ENCODE measurements around the gene ARHGAP15. TPM values are rescaled to one million over a fixed set of nuclear protein-coding genes. Genes with fewer than 3 reads are reported as not detected.

ARHGAP15 gene
- total RNA-seq, 1 donor = 334 TPM

- Histone ChIP-seq H3K27me3 (ENCODE audit: insufficient read depth, low read length) (no peaks in the 10 kb centered on the region), H3K9me3 (ENCODE audit: low read depth, low read length) (no peaks in the 10 kb centered on the region), H3K4me3 (ENCODE audit: low read length) (no peak overlapping the region), H3K4me1 (ENCODE audit: insufficient read depth, low read length) (no peaks in the 10 kb centered on the region)
Observed at GRCh38 chr2:143451642-143452281, 322.5 kb downstream of the ARHGAP15 start.

- H3K27me3 ChIP-seq (ENCODE audit: insufficient read depth, low read length) = no peaks in the 10 kb centered on the region
- H3K4me3 ChIP-seq (ENCODE audit: low read length) = no peak overlapping the region
- no peaks in the 10 kb centered on the region for H3K4me1 ChIP-seq (ENCODE audit: insufficient read depth, low read length)
- H3K9me3 ChIP-seq (ENCODE audit: low read depth, low read length) = no peaks in the 10 kb centered on the region
Observed at GRCh38 chr2:143452817-143453451, 323.7 kb downstream of the ARHGAP15 start.

- no peaks in the 10 kb centered on the region for H3K9me3 ChIP-seq (ENCODE audit: low read depth, low read length)
- H3K27me3 ChIP-seq (ENCODE audit: insufficient read depth, low read length) = no peaks in the 10 kb centered on the region
- no peak overlapping the region for H3K4me3 ChIP-seq (ENCODE audit: low read length)
- H3K4me1 ChIP-seq (ENCODE audit: insufficient read depth, low read length) = no peaks in the 10 kb centered on the region
Observed at GRCh38 chr2:143453981-143454511, 324.8 kb downstream of the ARHGAP15 start.

- H3K9me3 ChIP-seq (ENCODE audit: low read depth, low read length) = no peaks in the 10 kb centered on the region
- H3K4me3 ChIP-seq (ENCODE audit: low read length) = no peak overlapping the region
- no peaks in the 10 kb centered on the region for H3K27me3 ChIP-seq (ENCODE audit: insufficient read depth, low read length)
- no peaks in the 10 kb centered on the region for H3K4me1 ChIP-seq (ENCODE audit: insufficient read depth, low read length)
Observed at GRCh38 chr2:143455317-143455716, 326.1 kb downstream of the ARHGAP15 start.

- no peaks in the 10 kb centered on the region for H3K27me3 ChIP-seq (ENCODE audit: insufficient read depth, low read length)
- H3K9me3 ChIP-seq (ENCODE audit: low read depth, low read length) = no peaks in the 10 kb centered on the region
- H3K4me1 ChIP-seq (ENCODE audit: insufficient read depth, low read length) = no peaks in the 10 kb centered on the region
- no peak overlapping the region for H3K4me3 ChIP-seq (ENCODE audit: low read length)
Observed at GRCh38 chr2:143458258-143459190, 329.3 kb downstream of the ARHGAP15 start.

GRCh38 chr2:143460382-143460781, 331.2 kb downstream of the ARHGAP15 start:
- no peaks in the 10 kb centered on the region for H3K27me3 ChIP-seq (ENCODE audit: insufficient read depth, low read length)
- H3K4me3 ChIP-seq (ENCODE audit: low read length) = no peak overlapping the region
- no peaks in the 10 kb centered on the region for H3K4me1 ChIP-seq (ENCODE audit: insufficient read depth, low read length)
- no peaks in the 10 kb centered on the region for H3K9me3 ChIP-seq (ENCODE audit: low read depth, low read length)

- H3K4me1 ChIP-seq (ENCODE audit: insufficient read depth, low read length) = no peaks in the 10 kb centered on the region
- no peaks in the 10 kb centered on the region for H3K9me3 ChIP-seq (ENCODE audit: low read depth, low read length)
- no peaks in the 10 kb centered on the region for H3K27me3 ChIP-seq (ENCODE audit: insufficient read depth, low read length)
- H3K4me3 ChIP-seq (ENCODE audit: low read length) = no peak overlapping the region
Observed at GRCh38 chr2:143463719-143464118, 334.5 kb downstream of the ARHGAP15 start.

- Histone ChIP-seq H3K9me3 (ENCODE audit: low read depth, low read length) (no peaks in the 10 kb centered on the region), H3K27me3 (ENCODE audit: insufficient read depth, low read length) (no peaks in the 10 kb centered on the region), H3K4me1 (ENCODE audit: insufficient read depth, low read length) (no peaks in the 10 kb centered on the region), H3K4me3 (ENCODE audit: low read length) (no peak overlapping the region)
Observed at GRCh38 chr2:143466391-143466790, 337.2 kb downstream of the ARHGAP15 start.

- Histone ChIP-seq H3K4me1 (ENCODE audit: insufficient read depth, low read length) (no peaks in the 10 kb centered on the region), H3K4me3 (ENCODE audit: low read length) (no peak overlapping the region), H3K9me3 (ENCODE audit: low read depth, low read length) (no peaks in the 10 kb centered on the region), H3K27me3 (ENCODE audit: insufficient read depth, low read length) (no peaks in the 10 kb centered on the region)
Observed at GRCh38 chr2:143467011-143467410, 337.8 kb downstream of the ARHGAP15 start.

- Histone ChIP-seq H3K27me3 (ENCODE audit: insufficient read depth, low read length) (no peaks in the 10 kb centered on the region), H3K9me3 (ENCODE audit: low read depth, low read length) (no peaks in the 10 kb centered on the region), H3K4me3 (ENCODE audit: low read length) (no peak overlapping the region), H3K4me1 (ENCODE audit: insufficient read depth, low read length) (no peaks in the 10 kb centered on the region)
Observed at GRCh38 chr2:143468341-143468888, 339.2 kb downstream of the ARHGAP15 start.

- Histone ChIP-seq H3K4me1 (ENCODE audit: insufficient read depth, low read length) (no peaks in the 10 kb centered on the region), H3K9me3 (ENCODE audit: low read depth, low read length) (no peaks in the 10 kb centered on the region), H3K27me3 (ENCODE audit: insufficient read depth, low read length) (no peaks in the 10 kb centered on the region), H3K4me3 (ENCODE audit: low read length) (no peak overlapping the region)
Observed at GRCh38 chr2:143469323-143469722, 340.1 kb downstream of the ARHGAP15 start.

GRCh38 chr2:143471550-143471949, 342.3 kb downstream of the ARHGAP15 start:
- Histone ChIP-seq H3K4me1 (ENCODE audit: insufficient read depth, low read length) (no peaks in the 10 kb centered on the region), H3K9me3 (ENCODE audit: low read depth, low read length) (no peaks in the 10 kb centered on the region), H3K4me3 (ENCODE audit: low read length) (no peak overlapping the region), H3K27me3 (ENCODE audit: insufficient read depth, low read length) (no peaks in the 10 kb centered on the region)

- no peaks in the 10 kb centered on the region for H3K27me3 ChIP-seq (ENCODE audit: insufficient read depth, low read length)
- H3K4me1 ChIP-seq (ENCODE audit: insufficient read depth, low read length) = peaks cover 5% of the 10 kb centered on the region
- H3K9me3 ChIP-seq (ENCODE audit: low read depth, low read length) = no peaks in the 10 kb centered on the region
- H3K4me3 ChIP-seq (ENCODE audit: low read length) = no peak overlapping the region
Observed at GRCh38 chr2:143473216-143473615, 344.0 kb downstream of the ARHGAP15 start.

- H3K27me3 ChIP-seq (ENCODE audit: insufficient read depth, low read length) = no peaks in the 10 kb centered on the region
- no peaks in the 10 kb centered on the region for H3K9me3 ChIP-seq (ENCODE audit: low read depth, low read length)
- peaks cover 5% of the 10 kb centered on the region for H3K4me1 ChIP-seq (ENCODE audit: insufficient read depth, low read length)
- no peak overlapping the region for H3K4me3 ChIP-seq (ENCODE audit: low read length)
Observed at GRCh38 chr2:143473820-143474219, 344.6 kb downstream of the ARHGAP15 start.

GRCh38 chr2:143474586-143474985, 345.4 kb downstream of the ARHGAP15 start:
- Histone ChIP-seq H3K4me3 (ENCODE audit: low read length) (no peak overlapping the region), H3K9me3 (ENCODE audit: low read depth, low read length) (no peaks in the 10 kb centered on the region), H3K27me3 (ENCODE audit: insufficient read depth, low read length) (no peaks in the 10 kb centered on the region), H3K4me1 (ENCODE audit: insufficient read depth, low read length) (peaks cover 5% of the 10 kb centered on the region)
